GM12864 (cell line): ENCODE measurements around the gene PRKCQ.
A peak's percentile ranks its signal among the peaks of the same experiment; 100 is the strongest.

Experiments used
- DNase-seq: peaks from one replicate; pipeline ENCODE4 v3.0.0-alpha.2; 2011; ENCODE audit warnings: low read depth
- H3K4me3 ChIP-seq: 2 replicates; pipeline ENCODE4 v1.5.1; 2011; ENCODE audit warnings: mild to moderate bottlenecking, low read depth, low read length, control low read depth
- TF ChIP-seq, protein P1 (sequence below): IDR thresholded peaks from 2 replicates; pipeline ENCODE4 v1.5.1; 2011; ENCODE audit warnings: low read depth, mild to moderate bottlenecking, moderate library complexity, low read length, control low read depth, inconsistent platforms; ENCODE audit errors: missing control alignments

The PRKCQ gene

DNA sequence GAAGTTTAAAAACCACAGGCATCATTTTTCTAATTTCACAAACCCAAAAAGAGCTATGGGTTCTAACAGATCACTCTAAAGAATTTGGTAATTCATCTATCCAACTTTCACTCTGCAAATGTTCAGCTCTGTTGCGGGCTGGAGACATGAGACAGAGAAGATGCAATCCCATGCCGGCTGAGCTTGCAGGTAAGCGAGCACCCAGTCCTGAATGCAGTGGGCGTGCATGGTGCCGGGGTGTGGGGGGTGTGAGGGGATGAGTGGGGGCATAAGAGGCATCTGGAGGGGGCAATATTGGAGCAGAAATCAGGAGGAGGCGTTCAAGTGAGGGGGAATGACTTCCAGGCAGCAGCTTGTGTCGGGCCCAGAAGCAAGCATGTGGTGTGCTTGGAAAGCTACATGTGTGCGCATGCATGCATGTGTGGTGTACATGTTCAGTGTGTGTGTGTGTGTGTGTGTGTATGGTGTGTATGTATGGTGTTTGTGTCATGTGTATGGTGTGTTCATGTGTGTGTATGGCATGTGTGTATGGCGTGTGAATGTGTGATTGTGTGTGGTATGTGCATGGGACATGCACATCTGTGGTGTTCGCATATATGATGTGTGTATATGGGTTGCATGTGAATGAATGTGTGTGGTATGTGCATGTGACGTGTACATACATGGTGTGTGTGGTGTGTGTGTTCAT lies 172.9 kb downstream of the PRKCQ start:
- TF ChIP-seq, protein P1, sequence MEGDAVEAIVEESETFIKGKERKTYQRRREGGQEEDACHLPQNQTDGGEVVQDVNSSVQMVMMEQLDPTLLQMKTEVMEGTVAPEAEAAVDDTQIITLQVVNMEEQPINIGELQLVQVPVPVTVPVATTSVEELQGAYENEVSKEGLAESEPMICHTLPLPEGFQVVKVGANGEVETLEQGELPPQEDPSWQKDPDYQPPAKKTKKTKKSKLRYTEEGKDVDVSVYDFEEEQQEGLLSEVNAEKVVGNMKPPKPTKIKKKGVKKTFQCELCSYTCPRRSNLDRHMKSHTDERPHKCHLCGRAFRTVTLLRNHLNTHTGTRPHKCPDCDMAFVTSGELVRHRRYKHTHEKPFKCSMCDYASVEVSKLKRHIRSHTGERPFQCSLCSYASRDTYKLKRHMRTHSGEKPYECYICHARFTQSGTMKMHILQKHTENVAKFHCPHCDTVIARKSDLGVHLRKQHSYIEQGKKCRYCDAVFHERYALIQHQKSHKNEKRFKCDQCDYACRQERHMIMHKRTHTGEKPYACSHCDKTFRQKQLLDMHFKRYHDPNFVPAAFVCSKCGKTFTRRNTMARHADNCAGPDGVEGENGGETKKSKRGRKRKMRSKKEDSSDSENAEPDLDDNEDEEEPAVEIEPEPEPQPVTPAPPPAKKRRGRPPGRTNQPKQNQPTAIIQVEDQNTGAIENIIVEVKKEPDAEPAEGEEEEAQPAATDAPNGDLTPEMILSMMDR: no peak
- no peak overlapping the region for H3K4me3 ChIP-seq

DNA sequence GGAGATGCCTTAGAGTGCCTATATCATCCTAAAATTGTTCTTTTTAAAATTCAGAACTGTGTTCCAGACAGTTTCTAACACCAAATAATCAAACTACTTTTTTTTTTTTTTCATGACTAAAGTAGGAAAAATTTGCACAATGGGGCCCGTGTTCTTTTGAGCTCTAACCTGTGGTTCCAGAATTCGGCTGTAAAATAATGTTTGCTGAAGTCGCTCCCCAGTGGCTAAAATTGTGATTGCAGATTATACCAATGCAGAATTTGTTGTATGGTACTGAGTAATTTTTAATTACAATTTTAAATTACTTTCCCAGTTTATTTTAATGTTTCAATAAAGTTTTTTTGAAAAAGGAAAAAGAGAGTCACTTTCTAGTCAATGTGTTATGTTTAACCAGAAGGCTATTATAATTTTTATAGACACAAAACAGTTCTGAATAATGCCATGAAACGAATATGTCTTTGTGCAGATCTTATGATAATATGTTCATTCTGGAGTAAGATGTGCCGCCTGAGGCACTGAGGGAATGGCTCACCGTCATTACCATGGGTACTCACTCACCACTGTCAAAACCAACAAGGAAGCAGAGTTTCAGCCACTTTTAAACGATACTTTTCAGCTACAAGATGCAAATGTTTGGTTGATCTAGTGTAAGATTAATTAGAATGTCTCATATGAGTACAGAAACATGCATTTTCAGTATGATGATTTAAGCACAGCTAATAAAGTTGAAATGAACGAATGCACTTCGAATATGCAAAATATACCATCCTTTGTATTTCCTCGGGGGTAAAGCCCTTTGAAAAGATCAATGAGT lies 173.6 kb downstream of the PRKCQ start:
- DNase-seq: no peak

More for the DNA sequence above, 172.9 kb downstream of the PRKCQ start:
- DNase-seq: no peak

DNA sequence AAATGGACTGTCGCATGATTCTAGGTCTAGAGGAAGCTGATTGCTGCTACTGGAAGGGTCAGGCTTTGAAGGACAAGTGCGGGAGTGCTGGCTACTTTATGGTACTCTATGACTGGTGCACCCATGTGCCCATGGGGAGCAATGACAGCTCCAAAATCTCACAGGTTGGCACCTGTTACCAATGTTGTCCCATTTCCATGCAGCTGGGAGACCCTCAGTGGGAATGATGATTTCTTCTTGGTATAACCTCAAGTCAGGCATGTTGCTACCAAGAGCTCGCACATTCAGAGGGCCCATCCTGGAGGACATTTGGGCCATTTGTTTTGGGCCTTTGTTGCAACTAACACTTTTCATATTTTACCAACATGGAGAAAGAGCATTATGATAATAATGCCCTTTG lies 174.4 kb downstream of the PRKCQ start:
- DNase-seq: no peak
- TF ChIP-seq, protein P1: no peak
- no peak overlapping the region for H3K4me3 ChIP-seq

More for the DNA sequence above, 173.6 kb downstream of the PRKCQ start:
- TF ChIP-seq, protein P1: peak; percentile 42
- no peak overlapping the region for H3K4me3 ChIP-seq

DNA sequence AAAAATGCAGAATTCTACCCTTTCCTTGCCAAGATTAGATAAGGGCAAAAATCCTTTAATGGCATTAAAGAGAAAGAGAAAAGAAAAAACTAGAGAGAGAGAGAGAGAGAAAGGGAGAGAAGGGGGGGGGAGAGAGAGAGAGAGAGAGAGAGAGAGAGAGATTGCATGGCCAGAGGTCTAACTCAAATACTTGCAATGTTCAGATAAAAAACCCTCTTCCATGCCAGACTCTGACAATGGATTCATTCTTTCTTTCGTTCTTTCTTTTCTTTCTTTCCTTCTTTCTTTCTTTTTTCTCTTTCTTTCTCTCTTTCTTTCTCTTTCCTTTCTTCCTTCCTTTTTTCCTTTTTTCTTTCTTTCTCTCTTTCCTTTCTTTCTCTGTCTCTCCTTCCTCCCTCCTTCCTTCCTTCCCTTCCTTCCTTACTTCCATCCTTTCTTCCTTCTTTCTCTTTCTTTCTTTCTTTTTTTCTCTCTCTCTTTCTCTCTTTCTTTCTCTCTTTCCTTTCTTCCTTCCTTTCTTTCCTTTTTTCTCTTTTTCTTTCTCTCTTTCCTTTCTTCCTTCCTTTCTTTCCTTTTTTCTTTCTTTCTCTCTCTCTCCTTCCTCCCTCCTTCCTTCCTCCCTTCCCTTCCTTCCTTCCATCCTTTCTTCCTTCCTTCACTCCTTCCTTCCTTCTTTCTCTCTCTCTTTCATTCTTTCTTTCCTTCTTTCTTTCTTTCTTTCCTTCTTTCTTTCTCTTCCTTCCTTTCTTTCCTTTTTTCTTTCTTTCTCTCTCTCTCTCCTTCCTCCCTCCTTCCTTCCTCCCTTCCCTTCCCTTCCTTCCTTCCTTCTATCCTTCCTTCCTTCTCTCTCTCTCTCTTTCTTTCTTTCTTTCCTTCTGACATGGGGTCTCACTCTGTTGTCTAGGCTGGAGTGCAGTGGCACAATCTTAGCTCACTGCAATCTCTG lies 175.7 kb downstream of the PRKCQ start:
- DNase-seq: no peak
- H3K4me3 ChIP-seq: no peak overlapping the region
- TF ChIP-seq, protein P1: no peak

DNA sequence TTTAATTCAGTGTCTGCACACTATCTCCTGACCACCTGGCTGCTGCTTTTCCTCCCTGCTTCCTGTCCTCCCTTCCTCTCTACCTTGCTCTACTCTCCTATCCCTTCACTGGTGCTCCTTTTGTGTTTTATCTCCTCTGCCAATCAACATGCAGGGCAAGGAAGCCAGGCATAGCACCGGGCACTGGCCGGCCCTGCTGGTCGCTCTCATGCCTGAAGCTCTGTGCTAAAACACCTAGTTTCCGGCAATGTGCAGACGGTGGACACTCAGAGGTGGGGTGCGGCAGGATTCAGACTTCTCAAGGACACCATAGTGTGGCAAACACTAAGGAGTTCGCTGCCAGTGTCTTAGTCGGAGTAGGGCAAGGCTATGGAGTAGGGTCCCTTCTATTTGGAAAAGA lies 177.1 kb downstream of the PRKCQ start:
- TF ChIP-seq, protein P1: no peak
- H3K4me3 ChIP-seq: no peak overlapping the region
- no peak for DNase-seq

DNA sequence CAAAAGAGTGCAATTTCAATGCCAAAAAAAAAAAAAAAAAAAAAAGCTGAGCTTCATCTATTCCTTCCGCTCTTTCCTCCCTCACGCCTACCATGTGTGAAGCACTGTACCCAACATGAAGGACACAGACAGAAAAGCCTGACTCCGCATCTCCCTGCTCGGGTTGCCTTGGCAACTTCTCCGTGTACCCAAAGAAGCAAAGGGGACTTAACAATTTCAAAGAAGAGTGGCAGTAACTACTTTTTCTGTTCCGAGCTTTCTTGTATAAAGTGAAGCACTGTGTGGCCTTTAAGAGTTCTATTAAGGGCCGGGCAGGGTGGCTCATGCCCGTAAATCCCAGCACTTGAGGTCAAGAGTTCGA lies 177.7 kb downstream of the PRKCQ start:
- no peak for DNase-seq
- TF ChIP-seq, protein P1: no peak
- H3K4me3 ChIP-seq: no peak overlapping the region
